Stimulated activated CD4-positive, alpha-beta T cell treated with anti-CD3 and anti-CD28 coated beads, Interleukin-4, amount 100 ng/mL, for 48 hours (primary cell): Measurements from ENCODE around the gene PRR33.

Experiments used
- DNase-seq, 2 donors: peaks; one replicate each; pipeline ENCODE4 v3.0.0-alpha.2; 2020; ENCODE audit warnings: low read depth in 2 of 2

The PRR33 gene

DNA sequence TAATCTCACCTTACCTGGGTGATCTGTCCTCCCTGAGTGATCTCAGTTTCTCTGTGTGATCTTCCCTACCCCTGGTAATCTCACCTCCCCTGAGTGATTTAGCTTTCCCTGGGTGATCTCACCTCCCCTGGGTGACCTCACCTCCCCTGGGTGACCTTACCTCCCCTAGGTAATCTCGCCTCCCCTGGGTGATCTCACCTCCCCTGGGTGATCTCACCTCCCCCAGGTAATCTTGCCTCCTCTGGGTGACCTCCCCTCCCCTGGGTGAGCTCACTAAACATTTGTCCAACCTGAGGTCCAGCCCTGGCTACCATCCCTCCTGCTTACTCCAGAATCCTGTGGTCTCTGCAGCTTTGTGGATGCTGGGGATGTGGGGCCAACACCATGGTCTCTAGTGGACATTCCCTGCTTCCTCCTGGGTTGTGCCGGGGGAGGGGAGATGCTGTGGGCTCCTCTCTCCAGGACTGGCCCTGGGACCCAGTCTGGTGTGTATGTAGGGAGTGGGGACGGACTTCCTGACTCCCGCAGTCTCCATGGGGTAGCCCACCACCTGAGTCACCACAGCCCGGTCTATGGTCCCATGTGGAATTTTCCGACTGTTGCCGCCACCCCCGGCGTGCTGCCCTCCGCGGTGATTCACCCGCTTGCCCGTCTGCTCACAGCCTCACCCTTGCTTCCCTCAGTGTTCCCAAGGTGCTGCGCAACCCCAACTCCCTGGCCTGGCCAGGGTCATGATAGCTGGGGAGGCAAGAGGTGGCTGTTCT, 28.9 kb downstream of the PRR33 start:
- no peak for DNase-seq

DNA sequence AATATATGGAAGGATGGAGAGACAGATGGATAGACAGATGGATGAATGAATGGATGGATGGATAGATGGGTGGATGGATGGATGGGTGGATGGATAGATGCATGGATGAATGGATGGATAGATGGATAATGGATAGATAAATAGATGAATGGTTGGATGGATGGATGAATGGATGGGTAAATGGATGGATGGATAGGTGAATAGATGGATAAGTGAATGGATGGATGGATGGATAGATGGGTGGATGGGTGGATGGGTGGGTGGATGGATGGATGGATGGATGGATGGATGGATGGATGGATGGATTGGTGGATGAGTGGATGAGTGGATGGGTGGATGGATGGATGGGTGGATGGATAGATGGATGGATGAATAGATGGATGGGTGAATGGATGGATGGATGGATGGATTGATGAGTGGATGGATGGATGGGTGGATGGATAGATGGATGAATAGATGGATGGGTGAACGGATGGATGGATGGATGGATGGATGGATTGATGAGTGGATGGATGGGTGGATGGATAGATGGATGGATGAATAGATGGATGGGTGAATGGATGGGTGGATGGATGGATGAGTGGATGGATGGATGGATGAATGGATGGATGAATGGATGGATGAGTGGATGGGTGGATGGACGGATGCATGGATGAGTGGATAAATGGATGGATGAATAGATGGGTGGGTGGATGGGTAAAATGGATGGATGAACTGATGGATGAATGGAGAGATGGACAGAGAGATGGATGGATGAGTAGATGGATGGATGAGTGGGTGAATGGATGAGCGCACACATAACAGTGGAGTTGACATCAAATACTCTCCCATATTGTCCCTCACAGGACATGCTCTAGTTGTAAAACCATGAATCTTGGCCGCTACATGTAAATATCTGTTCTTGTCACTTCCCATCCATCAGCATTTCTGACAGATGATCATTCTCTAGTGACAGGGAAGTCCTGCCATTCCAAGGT, 30.0 kb downstream of the PRR33 start:
- DNase-seq = no peak

DNA sequence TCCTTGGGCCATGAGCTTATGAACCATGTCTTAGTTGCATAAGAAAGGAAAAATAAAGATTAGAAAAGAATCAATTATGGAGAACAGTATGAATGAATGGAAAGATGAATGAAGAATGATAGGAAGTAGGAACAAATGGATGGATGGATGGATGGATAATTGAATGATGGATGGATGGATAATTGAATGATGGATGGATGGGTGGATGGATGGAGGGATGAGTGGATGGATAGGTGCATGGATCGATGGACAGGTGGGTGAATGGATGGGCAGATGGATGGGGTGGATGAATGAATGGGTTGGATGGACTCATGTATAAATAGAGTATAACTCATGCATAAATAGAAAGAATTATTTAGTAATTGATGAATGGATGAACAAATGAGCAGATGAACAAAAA, 31.6 kb downstream of the PRR33 start:
- DNase-seq = no peak

DNA sequence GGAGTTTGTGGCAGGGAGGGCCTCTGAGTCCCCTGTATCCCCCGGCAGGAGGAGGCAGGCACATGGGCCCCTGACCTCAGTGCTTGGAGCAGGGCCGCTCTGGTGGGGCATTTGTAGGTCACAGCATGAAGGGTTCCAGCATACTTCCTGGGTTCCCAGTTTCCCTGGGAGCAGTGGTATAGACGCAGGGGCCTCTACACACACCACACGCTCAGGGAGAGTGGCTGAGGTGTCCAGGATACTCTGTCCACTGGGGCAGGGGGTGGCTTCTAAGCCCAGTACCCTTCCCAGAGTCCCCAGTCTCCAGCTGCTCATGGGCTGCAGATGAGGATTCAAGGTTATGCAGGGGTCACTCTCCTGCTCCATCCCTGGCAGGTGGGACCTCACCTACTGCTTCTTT, 32.7 kb downstream of the PRR33 start:
- no peak for DNase-seq

DNA sequence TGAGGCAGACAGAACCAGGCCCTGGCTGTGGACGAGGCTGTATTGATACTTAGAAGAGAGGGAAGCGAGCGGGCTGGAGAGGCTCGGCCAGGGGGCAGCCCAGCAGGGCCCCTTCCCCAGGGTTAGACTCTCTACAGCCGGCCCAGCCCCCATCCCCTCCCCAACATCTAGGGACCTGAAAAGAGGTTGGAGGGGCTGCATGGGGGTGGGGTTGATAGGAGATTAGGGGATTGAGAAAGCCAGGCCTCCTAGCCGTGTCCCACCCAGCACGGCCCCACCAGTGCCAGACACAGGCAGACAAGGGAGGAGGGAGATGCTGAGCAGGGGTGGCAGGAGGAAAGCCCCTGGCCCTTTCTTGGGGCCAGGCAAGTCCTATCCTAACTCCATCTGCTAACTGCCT, 33.1 kb downstream of the PRR33 start:
- DNase-seq = no peak

DNA sequence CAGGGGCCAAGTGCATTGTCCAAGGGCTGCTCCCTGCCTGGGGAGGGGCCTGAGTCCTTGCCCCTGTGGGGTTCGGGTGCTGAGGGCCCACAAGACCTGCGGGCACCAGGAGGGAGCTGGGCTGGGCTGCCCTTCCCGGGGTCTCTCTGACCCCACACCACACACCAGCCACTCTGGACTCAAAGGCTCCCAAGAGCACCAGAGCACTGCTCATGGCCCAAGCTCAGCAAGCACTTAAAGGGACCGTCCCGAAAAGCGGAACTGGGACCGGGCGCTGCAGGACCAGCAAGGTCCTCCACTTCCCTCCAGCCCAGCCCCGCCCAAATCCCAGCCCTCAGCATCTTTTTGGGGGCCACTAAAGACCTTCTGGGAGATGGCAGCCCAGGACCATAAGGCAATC, 33.5 kb downstream of the PRR33 start:
- no peak for DNase-seq

DNA sequence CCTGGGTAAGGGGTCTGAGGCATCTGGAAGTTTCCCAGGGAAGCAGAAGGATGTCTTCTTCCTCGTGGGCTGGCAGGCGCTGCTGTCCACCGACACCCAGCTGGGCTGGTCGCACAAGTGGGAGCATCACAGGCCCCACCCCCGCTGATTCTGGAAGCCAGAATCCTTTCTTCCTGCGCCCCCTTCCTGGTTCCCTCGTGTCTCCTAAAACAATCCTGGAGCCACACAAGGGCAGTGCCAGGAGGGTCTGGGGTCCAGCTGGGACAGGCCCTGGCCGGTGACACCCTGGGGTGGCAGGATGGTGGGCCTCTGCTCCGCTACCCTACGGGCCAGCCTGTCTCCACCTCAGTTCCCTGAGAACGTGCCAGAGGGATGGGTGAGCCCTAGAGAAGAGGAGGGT, 34.6 kb downstream of the PRR33 start:
- DNase-seq = no peak

DNA sequence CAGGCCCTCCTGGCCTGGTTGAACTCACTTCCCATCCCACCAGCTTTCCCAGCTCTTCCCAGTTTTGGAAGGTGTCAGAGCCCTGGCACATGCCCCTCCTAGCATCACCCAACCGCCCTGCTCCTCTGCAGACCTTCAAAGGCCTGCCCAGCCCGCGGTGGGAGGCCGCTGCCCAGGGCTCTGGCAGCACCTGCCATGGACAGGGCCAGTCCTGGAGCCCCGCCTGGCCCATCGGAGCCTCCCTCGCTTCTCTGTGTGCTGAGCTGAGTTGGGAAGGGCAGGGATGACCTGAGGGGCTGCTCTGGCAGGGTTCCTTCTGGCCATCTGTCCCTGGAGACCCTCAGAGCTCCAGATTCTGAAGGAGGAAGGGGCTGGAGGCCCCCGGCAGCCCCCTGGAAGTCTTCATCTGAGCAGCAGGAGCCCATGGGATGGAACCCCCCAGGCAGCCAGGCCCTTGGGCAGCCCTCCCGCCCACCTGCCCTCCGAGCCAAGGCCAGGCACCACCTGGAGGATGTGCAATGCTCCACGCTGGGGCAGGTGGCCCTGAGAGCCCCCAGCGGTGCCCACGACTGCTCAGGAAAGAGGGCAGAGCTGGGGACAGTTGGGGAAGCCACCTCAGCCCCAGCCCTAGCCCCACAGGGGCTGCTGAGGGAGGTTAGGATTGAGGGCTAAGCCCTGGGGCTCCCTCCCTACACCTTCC, 35.2 kb downstream of the PRR33 start:
- DNase-seq = no peak

DNA sequence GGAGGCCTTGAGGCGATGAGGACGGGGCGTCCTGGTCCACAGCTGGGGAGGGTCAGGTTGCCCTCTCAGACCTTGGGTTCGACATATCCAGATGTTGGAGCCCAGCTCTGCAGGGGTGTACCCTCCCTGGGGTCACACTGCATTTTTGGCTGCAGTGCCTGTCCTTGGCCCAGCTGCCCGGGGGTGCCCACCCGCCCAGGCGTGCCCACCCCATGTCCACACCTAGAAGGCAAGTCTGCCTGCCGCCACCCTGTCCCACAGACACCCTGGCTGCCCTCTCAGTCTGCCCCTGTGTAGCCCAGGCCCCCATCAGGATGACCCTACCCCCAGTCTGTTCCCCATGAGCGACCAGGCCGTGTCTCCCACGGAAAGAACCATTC, 35.8 kb downstream of the PRR33 start:
- no peak for DNase-seq

DNA sequence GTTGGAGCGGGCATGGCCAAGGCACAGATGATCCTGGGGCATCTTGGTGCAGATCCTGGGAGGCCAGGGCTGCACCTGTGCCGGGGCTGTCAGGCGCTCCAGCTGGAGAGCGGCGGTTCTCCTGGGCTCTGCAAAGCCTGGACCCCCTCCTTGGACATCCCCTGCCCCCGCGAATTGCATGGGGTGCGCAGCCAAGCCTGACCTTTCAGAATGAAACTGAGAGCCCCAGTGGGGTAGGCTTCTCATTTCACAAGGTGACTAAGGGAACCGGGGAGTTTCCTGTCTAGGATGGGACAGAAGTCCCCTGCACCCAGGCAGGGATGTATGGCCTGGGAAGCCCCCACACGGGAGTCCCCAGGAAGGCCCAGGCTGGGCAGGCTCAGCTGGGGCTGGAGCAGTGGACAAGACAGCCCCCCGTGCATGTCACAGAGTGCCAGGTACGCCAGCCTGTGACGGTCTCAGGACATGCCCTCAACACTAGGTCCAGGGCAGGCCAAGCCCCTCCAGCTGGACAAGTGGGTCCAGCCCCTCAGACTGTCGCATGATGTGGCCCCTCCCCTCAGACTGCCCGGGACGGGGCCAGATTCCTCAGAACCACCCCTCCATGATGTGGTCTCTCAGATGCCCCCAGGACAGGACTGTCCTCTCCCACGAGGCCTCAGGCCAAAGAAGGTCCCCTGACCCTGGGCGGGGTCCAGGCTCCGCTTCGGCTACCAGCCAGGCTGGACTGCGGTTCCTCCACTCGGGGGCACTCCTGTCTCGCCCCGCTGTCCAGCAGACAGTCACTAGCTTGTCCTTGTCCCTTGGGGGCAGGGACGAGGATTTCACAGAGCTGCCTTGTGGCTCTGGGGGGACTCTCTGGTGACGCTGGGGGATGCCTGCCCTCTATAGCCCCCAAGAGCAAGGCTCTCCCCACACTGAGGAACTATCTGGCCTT, 36.5 kb downstream of the PRR33 start:
- DNase-seq = peak; percentile 28 to 55

DNA sequence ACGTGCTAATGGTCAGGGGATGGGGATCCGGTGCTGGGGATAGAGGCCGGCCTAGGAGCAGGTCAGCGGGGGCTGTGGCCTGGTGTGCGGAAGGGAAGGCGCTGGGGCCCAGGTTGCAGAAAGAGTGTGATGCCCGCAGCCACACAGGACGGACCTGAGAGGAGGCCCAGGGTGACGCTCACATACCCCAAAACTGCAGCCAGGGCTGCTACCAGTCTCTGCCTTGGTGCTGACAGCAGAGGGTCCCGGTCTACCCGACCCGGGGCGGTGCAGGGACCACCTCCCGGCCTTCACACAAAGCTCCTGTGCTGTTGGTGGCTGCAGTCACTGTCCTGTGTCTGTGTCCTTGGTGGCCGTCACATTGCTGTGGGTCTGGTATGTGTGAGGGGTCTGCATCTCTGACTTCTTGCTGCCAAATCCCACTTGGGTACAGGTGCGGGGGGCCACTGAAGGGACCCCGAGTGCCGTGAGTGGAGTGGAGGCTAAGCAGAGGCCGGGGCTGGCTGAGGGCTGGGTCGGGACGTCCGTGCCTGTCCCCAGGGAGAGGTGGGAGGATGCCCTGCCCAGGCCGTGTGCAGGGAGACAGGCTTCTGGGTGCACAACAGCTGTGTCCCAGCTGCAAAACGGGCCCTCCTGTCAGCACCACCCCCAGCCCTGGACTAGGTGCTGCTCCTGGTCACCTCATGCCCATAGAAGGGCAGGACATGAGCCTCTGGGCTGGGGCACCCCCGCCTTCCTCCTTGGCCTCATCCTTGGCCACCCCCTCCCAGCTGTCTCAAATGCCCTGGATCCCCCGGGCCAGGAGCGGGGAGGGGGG, 37.4 kb downstream of the PRR33 start:
- DNase-seq = no peak

DNA sequence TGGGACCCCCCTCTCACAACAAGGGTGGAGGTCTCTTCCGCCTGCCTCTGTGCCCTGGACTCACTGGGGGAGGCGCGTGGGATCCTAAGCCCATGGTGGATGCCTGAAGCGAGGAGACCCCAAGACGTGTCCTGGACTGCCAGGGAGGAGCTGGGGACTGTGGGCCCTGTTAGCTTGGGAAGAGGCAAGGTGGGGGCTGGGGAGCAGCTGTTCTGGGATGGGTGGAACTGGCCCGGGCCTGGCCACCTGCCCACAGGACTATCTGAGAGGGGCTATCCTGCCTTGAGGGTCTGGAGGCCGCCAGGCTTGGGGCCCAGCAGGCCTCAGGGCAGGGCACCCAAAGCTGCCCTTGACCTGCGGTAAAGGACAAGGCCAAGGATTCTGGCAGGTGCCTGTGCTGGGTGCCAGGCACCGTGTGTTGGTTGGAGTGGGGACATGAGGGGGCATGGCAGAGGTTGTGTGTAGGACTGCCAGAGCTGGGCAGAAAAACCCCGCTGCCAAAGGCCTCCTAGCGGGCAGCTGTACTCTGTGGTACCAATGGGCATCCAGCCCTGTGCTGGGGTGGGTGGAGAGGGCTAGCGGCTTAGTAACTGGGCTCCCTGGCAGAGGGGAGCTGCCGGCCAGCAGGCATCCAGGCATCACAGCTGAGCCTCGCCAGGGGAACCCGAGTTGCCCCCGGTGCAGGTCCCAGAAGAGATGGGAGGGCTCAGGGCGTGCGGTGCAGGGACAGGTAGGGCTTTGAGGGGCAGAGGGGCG, 38.1 kb downstream of the PRR33 start:
- DNase-seq = no peak

DNA sequence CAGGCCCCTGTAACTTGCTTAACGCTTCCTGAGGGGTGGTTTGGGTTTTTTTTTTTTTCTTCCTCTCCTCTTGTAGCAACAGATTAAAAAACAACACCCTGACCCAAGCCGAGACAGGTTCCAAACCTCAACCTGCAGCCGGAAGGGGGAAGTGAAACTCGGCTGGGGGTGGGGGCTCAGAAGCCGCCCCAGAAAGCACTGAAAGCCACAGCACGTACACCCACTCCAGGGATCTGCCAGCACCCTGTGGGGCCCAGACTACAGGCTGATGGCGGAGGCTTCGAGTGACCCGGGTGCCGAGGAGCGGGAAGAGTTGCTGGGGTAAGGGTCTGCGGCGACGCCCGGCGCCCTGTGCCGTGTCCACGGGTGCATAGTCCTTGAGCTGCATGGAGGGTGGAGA, 38.8 kb downstream of the PRR33 start, which contains the start of gene LSP1:
TSS of gene LSP1 (plus strand) at position 208 of the 400 bp plus-strand sequence. CDS start at position 269, 61 bp downstream.
- DNase-seq = peak; percentile 57 to 82

DNA sequence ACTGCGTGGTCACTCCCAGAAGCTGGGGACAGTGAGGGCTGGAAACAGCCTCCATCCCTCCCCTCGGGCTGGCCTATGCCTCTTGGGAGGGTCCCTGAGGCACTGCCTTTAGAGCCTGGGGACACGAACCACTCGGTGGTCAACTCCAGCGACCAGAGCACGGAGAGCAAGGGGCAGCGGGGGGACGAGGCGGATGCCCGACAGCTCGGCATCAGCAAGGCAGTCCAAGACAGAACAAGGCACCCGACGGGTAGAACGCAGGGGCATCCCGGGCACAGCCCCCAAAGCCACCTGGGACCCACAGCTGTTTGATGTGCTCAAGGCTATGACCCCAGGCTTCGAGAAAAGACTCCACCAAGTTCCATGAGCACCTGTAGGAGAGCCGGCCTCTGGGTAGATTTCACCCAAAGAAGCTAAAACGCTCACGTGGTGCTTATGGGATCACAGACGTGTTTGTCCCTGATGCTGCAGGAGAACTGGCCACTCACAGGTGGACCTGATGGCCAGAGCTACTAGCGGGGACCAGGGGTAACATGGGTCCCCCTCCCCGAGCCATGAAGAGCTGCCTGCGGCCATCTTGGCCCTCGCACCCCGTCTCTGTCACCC, 39.3 kb downstream of the PRR33 start:
- DNase-seq = no peak

DNA sequence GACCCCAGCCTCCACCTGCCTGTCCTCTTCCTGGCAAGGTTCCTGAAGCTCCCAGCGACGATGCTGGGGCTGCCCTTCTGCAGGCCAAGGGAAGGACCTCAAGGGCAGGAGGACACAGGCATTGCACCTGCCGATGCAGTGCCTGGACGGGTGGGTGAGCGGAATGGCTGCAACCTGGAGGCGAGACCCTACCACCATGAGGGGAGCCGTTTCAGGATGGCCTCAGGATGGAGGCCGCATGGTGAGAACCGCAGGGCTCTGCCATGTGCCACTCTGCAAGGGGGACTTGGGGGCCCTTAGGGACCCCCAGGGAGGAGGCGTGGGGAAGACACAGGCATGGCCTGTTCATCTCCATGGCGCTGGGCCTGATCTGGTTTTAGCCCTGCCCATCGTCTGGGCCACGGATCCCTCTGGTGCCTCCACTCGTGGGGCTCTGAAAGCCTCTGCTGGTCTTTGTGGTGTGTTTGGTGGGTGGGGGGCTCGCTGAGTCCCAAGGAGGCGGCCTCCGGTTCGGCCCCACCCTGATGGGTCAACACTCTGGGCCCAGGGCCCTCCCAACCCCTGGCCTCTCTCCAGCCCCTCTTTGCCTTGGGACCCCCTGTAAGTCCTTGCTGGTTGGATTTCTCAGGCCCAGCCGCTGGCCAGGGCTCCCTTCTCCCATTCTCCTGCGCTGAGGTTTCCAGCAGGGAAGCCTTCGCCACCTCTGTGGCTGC, 40.1 kb downstream of the PRR33 start:
- DNase-seq = no peak

DNA sequence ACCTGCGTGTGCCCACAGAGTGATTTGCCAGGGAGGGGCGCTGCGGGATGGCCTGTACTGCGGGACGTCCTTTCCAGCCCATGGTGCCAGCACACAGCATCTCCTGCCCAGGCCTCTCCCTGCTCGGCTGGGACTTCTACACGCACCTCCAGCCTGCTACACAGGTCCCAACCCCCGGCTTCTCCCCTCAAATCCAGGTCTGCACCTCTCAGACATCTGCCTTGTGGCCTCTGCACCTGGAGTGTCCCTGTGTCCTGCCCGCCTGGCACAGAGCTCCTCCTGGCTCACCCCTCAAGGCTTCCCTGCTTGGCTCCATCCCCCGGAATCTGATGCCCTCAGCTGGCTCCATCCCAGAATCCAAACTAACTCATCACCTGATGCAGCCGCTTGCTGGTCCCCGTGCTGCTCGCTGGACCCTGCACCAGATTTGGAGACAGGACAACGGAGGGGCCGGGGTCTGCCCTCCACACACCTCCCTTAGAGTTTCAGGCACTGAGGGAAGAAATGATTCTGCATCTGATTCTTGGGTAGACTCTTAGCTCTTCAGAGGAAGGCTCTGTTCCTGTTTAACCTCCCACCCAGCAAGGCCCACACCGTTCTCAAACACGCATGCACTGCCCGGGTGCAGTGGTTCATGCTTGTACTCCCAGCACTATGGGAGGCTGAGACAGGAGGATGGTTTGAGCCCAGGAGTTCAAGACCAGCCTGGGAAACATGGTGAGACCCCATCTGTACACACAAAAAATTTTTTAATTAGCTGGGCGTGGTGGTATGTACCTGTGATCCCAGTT, 42.9 kb downstream of the PRR33 start:
- DNase-seq = no peak

DNA sequence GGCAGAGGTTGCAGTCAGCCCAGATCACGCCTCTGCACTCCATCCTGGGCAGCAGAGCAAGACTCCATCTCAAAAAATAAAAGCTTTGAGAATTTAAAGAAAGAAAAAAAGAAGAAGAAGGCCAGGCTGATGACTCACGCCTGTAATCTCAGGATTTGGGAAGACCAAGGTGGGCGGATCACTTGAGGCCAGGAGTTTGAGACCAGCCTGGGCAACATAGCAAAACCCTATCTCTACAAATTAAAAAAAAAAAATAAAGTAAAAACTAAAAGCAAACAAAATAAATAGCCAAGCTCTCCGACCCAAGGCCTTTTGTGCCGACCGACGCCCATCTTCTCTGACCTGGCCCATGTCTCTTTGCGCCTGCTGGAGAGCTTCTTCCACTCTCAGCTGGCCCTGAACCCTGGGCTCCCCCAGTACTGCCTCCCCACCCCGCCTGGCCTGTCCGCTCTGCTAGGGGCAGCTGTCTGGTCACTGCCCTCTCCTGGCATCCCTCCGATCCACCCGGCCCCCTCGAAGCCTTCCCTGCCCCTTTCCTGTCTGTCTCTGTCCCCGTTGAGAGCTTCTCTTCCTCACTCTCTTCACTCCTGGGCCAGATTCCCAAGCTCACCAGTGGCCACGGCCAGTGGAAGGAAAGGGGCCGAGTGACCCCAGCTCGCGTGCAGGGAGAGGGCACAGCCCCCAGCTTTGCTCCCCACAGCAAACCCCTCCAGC, 43.6 kb downstream of the PRR33 start:
- DNase-seq = no peak
